ENCODE results near the gene CDHR4. TPM values are rescaled to one million over a fixed set of nuclear protein-coding genes. Genes with fewer than 3 reads are reported as not detected.

The CDHR4 gene
- total and polyA plus RNA-seq, 4 donors, result 0.26 to 5.0 (median 1.1) TPM; not detected in 1

DNA sequence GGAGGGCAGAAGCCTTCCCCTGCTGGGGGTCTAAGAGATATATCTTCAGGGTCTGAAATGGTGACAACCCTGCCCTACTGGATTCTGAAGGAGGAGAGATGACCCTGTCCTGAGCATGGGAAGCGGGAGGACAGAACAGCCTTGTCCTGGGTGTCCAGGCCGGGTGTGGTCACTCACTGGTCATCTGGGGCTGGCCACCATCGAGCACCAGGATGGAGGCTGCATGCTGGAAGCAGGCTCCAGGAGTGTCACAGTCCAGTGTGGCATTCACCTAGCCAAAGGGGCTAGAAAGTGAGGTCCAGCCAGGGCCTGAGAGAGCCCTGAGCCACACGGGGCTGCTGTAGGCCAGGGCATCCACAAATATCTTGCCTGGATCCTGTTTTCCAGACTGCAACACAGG, 5.2 kb downstream of the CDHR4 start:
- H3K9me3 ChIP-seq (ENCODE audit: control insufficient read depth, low read length), result no peaks in the 10 kb centered on the region
- ATAC-seq (ENCODE audit: low FRiP score) (no peak), DNase-seq (no peak)
- no peaks in the 10 kb centered on the region for H3K4me1 ChIP-seq (ENCODE audit: control insufficient read depth in 1 of 2, insufficient read depth in 2 of 2, low read length in 2 of 2)
- no peaks in the 10 kb centered on the region for H3K36me3 ChIP-seq (ENCODE audit: control insufficient read depth in 1 of 2, insufficient read depth in 2 of 2, low read length in 1 of 2)
- H3K27ac ChIP-seq (ENCODE audit: low read depth in 1 of 2, low read length in 2 of 2), result no peak overlapping the region
- H3K4me3 ChIP-seq (ENCODE audit: low read length in 2 of 2), result no peak overlapping the region
- intact Hi-C loops (cut with DNase I), result no loop called here
- H3K27me3 ChIP-seq (ENCODE audit: control insufficient read depth in 1 of 2, insufficient read depth in 2 of 2, low read length in 1 of 2), result no peaks in the 10 kb centered on the region
- 82 to 96% methylated on average over 4 of the region's 4 CpGs for WGBS, 2 donors

GRCh38 chr3:49793486-49794085, 6.1 kb downstream of the CDHR4 start:
- H3K4me1 ChIP-seq (ENCODE audit: control insufficient read depth in 1 of 2, insufficient read depth in 2 of 2, low read length in 2 of 2), result no peaks in the 10 kb centered on the region
- no peaks in the 10 kb centered on the region for H3K9me3 ChIP-seq (ENCODE audit: control insufficient read depth, low read length)
- no peaks in the 10 kb centered on the region for H3K27me3 ChIP-seq (ENCODE audit: control insufficient read depth in 1 of 2, insufficient read depth in 2 of 2, low read length in 1 of 2)
- H3K4me3 ChIP-seq (ENCODE audit: low read length in 2 of 2), result no peak overlapping the region
- H3K27ac ChIP-seq (ENCODE audit: low read depth in 1 of 2, low read length in 2 of 2), result no peak overlapping the region
- H3K36me3 ChIP-seq (ENCODE audit: control insufficient read depth in 1 of 2, insufficient read depth in 2 of 2, low read length in 1 of 2), result no peaks in the 10 kb centered on the region
- DNase-seq (peak in 1 of 2 donors; percentile 69), ATAC-seq (ENCODE audit: low FRiP score) (no peak)
- WGBS, 2 donors, result 93% methylated on average over 13 of the region's 13 CpGs
- intact Hi-C loops (cut with DNase I), result no loop called here

DNA sequence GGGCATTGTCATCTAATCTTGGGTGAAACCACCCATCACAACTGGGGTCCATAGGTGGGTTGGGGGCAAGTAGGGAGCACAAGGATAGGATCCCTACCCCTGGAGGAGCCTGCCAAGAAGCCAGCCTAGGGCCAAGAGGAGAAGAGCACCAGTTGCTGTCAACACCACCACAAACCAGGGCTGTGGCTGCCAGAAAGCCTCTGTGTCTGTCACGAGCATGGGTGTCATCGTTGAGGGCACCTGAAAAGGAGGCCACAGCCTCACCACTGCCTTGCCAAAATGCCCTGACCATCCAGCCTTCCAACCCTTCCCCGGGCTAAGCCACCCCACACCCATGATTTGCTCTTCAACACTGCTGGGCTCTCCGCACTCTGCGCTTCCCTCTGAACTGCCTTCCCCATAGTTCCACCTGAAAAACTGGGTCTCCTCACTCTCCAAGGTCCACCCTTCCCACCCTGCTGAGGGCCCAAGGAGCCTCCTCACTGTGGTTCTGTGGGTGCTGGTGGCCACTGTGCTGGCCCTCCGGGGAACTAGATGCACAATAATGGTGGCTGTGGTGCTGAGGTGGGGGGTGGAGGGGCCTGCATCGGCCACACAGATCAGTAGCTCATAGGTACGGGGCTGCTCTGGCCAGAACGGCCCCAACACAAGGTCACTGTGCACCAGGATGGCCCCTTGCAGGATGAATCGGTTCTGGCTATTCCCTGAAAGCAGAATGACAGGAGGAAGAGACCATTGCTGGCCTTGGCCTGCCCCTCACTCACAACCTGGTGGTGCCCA, 7.1 kb downstream of the CDHR4 start:
- DNase-seq (peak in 1 of 2 donors; percentile 25), ATAC-seq (ENCODE audit: low FRiP score) (peak; percentile 15)
- Histone ChIP-seq H3K36me3 (ENCODE audit: control insufficient read depth in 1 of 2, insufficient read depth in 2 of 2, low read length in 1 of 2) (no peaks in the 10 kb centered on the region), H3K27me3 (ENCODE audit: control insufficient read depth in 1 of 2, insufficient read depth in 2 of 2, low read length in 1 of 2) (no peaks in the 10 kb centered on the region), H3K27ac (ENCODE audit: low read depth in 1 of 2, low read length in 2 of 2) (no peak overlapping the region), H3K9me3 (ENCODE audit: control insufficient read depth, low read length) (no peaks in the 10 kb centered on the region), H3K4me1 (ENCODE audit: control insufficient read depth in 1 of 2, insufficient read depth in 2 of 2, low read length in 2 of 2) (no peaks in the 10 kb centered on the region), H3K4me3 (ENCODE audit: low read length in 2 of 2) (no peak overlapping the region)
- 91 to 94% methylated on average over 10 of the region's 10 CpGs for WGBS, 2 donors
- intact Hi-C loops (cut with DNase I), result no loop called here

DNA sequence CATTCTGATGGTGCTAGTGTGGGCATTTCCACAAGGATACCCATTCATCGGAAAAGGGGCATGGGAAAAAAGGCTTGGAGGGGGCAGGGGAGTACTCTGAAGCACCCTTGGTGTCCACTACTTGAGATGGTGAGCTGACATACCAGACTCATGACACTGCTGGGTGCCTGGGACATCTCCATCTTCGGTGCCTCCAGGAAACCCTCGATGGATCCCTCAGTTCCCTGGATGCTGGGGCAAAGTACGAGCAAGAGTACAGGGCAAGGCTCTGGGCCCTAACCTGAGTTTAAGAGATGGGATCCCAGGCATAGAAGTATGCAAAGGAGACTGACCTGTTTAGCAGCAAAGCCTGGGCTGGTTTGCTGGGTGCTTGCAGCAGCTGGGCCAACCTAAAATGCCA, 8.1 kb downstream of the CDHR4 start:
- ATAC-seq (ENCODE audit: low FRiP score) (no peak), DNase-seq (peak in 1 of 2 donors; percentile 6)
- H3K36me3 ChIP-seq (ENCODE audit: control insufficient read depth in 1 of 2, insufficient read depth in 2 of 2, low read length in 1 of 2), result no peaks in the 10 kb centered on the region
- H3K27me3 ChIP-seq (ENCODE audit: control insufficient read depth in 1 of 2, insufficient read depth in 2 of 2, low read length in 1 of 2), result no peaks in the 10 kb centered on the region
- no peak overlapping the region for H3K4me3 ChIP-seq (ENCODE audit: low read length in 2 of 2)
- intact Hi-C loops (cut with DNase I), result no loop called here
- H3K4me1 ChIP-seq (ENCODE audit: control insufficient read depth in 1 of 2, insufficient read depth in 2 of 2, low read length in 2 of 2), result no peaks in the 10 kb centered on the region
- H3K27ac ChIP-seq (ENCODE audit: low read depth in 1 of 2, low read length in 2 of 2), result no peak overlapping the region
- H3K9me3 ChIP-seq (ENCODE audit: control insufficient read depth, low read length), result no peaks in the 10 kb centered on the region
- 86 to 90% methylated on average over 4 of the region's 4 CpGs for WGBS, 2 donors

DNA sequence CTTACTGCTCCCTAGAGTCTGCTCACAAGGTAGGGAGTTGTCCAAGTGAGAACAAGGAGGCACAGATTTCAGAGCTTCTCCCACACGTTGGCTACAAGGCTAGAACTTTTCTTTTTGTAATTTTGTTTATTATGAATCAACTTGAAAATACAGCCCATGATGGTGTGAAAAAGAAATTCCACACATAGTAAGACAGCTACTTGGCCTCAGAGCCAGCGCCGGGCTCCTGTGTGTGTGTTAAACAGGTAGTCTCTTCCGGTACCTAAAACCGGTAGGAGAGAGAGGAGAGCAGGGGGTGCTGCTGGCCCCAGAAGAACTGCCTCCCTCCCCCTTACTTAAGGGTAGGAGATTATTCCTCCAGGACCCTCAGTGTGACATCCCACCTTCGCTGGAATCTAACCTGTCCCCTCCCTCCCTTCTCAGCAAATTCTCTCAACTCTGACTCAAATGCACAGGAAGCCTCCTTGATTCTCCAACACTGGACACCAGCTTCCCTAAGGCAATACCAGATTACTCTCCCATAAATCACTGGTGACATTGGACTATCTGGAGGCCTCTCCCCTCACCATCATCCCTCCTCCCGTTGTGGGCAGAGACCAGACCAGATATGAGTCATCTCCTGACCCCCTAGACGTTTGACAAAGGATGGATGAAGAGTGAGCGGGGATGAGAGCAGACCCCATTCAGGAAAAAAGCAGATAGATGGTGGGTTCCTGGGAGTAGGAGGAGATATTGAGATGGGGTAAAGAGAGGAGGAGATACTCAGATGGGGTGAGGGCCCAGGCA, 8.9 kb downstream of the CDHR4 start:
- Histone ChIP-seq H3K27me3 (ENCODE audit: control insufficient read depth in 1 of 2, insufficient read depth in 2 of 2, low read length in 1 of 2) (no peaks in the 10 kb centered on the region), H3K36me3 (ENCODE audit: control insufficient read depth in 1 of 2, insufficient read depth in 2 of 2, low read length in 1 of 2) (no peaks in the 10 kb centered on the region), H3K9me3 (ENCODE audit: control insufficient read depth, low read length) (no peaks in the 10 kb centered on the region), H3K27ac (ENCODE audit: low read depth in 1 of 2, low read length in 2 of 2) (no peak overlapping the region), H3K4me3 (ENCODE audit: low read length in 2 of 2) (no peak overlapping the region), H3K4me1 (ENCODE audit: control insufficient read depth in 1 of 2, insufficient read depth in 2 of 2, low read length in 2 of 2) (no peaks in the 10 kb centered on the region)
- intact Hi-C loops (cut with DNase I), result no loop called here
- ATAC-seq (ENCODE audit: low FRiP score) (no peak), DNase-seq (peak in 1 of 2 donors; percentile 19)
- 68 to 70% methylated on average over 9 of the region's 9 CpGs for WGBS, 2 donors

- 93 to 94% methylated on average over 2 of the region's 2 CpGs for WGBS, 2 donors
- no peaks in the 10 kb centered on the region for H3K27me3 ChIP-seq (ENCODE audit: control insufficient read depth in 1 of 2, insufficient read depth in 2 of 2, low read length in 1 of 2)
- H3K4me3 ChIP-seq (ENCODE audit: low read length in 2 of 2), result no peak overlapping the region
- H3K4me1 ChIP-seq (ENCODE audit: control insufficient read depth in 1 of 2, insufficient read depth in 2 of 2, low read length in 2 of 2), result no peaks in the 10 kb centered on the region
- no peaks in the 10 kb centered on the region for H3K36me3 ChIP-seq (ENCODE audit: control insufficient read depth in 1 of 2, insufficient read depth in 2 of 2, low read length in 1 of 2)
- no peak overlapping the region for H3K27ac ChIP-seq (ENCODE audit: low read depth in 1 of 2, low read length in 2 of 2)
- intact Hi-C loops (cut with DNase I), result loop anchor here in 1 of 2 donors (10.0 kb wide), 1 partner anchor 63 kb away; the partner anchor contains the start of gene GMPPB
- DNase-seq, result peak in 1 of 2 donors; percentile 31
- no peaks in the 10 kb centered on the region for H3K9me3 ChIP-seq (ENCODE audit: control insufficient read depth, low read length)
- ATAC-seq (ENCODE audit: low FRiP score), result no peak
These were observed 11.6 kb downstream of the CDHR4 start for GRCh38 chr3:49788056-49788455.

DNA sequence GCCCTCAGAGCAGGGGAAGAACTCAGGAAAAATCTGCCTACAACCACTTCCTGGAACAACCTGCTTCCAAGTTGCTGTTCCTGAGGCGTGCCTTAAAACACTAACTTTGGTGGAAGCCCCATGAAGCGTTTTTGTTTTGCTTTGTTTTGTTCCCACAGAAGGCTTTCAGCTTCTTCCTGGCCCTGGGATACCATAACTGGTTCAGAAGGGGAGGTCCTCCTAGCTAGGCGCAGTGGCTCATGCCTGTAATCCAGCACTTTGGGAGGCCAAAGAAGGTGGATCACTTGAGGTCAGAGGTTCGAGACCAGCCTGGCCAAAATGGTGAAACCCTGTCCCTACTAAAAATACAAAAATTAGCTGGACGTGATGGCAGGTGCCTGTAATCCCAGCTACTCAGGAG, 12.1 kb downstream of the CDHR4 start:
- Histone ChIP-seq H3K4me1 (ENCODE audit: control insufficient read depth in 1 of 2, insufficient read depth in 2 of 2, low read length in 2 of 2) (no peaks in the 10 kb centered on the region), H3K4me3 (ENCODE audit: low read length in 2 of 2) (no peak overlapping the region), H3K36me3 (ENCODE audit: control insufficient read depth in 1 of 2, insufficient read depth in 2 of 2, low read length in 1 of 2) (no peaks in the 10 kb centered on the region), H3K27ac (ENCODE audit: low read depth in 1 of 2, low read length in 2 of 2) (no peak overlapping the region), H3K9me3 (ENCODE audit: control insufficient read depth, low read length) (no peaks in the 10 kb centered on the region), H3K27me3 (ENCODE audit: control insufficient read depth in 1 of 2, insufficient read depth in 2 of 2, low read length in 1 of 2) (no peaks in the 10 kb centered on the region)
- WGBS, 2 donors, result 91 to 92% methylated on average over 5 of the region's 5 CpGs
- ATAC-seq (ENCODE audit: low FRiP score) (no peak), DNase-seq (peak in 1 of 2 donors; percentile 13)
- intact Hi-C loops (cut with DNase I), result loop anchor here in 1 of 2 donors (10.0 kb wide), 1 partner anchor 63 kb away; the partner anchor contains the start of gene GMPPB

- no peaks in the 10 kb centered on the region for H3K27me3 ChIP-seq (ENCODE audit: control insufficient read depth in 1 of 2, insufficient read depth in 2 of 2, low read length in 1 of 2)
- no peak overlapping the region for H3K4me3 ChIP-seq (ENCODE audit: low read length in 2 of 2)
- 69 to 70% methylated on average over 3 of the region's 3 CpGs for WGBS, 2 donors
- H3K9me3 ChIP-seq (ENCODE audit: control insufficient read depth, low read length), result no peaks in the 10 kb centered on the region
- ATAC-seq (ENCODE audit: low FRiP score), result no peak
- no peaks in the 10 kb centered on the region for H3K4me1 ChIP-seq (ENCODE audit: control insufficient read depth in 1 of 2, insufficient read depth in 2 of 2, low read length in 2 of 2)
- H3K27ac ChIP-seq (ENCODE audit: low read depth in 1 of 2, low read length in 2 of 2), result peak overlapping the region in 1 of 2 donors; percentile 96
- intact Hi-C loops (cut with DNase I), result loop anchor here in 1 of 2 donors (10.0 kb wide), 1 partner anchor 62 kb away; the partner anchor contains the start of gene GMPPB
- H3K36me3 ChIP-seq (ENCODE audit: control insufficient read depth in 1 of 2, insufficient read depth in 2 of 2, low read length in 1 of 2), result no peaks in the 10 kb centered on the region
- DNase-seq, result no peak
These were observed 12.6 kb downstream of the CDHR4 start for GRCh38 chr3:49787182-49787464.

All from aorta (tissue), 5 donors.